ENCODE data around the gene HDAC9.

HDAC9 gene

DNA sequence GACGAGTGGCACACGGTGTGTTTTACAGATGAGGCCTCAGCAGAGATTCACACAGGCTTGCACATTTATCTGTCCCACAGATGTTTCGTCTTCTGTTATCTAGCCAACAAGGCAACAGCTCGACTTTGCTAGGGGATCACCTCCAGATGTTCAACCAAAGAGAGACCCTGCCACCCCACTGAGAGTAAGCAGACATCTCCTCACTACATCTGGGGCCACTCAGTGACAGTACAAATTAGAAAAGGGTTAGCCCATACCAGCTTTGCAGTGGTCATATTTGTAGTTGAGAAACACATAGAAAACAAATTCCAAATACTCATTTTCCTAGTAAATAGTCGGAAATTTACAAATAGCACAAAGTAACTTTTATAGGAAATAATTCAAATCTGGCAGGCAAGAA is 164.2 kb downstream of the HDAC9 start:
- DNase-seq (ENCODE audit: low read depth in 2 of 2) = no peak

DNA sequence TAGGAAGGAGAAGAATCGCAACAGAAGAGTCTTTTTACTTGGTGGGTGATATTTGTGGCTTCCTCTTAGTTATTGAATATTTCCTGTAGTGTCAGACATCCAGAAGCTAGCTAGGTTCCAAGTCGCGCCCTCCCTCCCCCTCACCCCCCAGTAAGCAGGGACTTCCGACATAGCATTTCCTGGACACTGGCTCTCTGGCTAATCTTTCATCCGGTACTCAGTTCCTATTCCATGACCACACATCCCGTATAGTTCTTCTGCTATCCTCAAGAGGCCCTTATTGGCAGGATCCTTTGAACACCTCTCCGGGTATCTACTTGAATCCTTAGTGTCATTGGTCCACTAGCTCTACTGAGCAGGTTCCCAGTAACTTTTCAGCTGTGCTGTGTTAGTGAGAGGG is 167.8 kb downstream of the HDAC9 start:
- DNase-seq (ENCODE audit: low read depth in 2 of 2) = no peak

DNA sequence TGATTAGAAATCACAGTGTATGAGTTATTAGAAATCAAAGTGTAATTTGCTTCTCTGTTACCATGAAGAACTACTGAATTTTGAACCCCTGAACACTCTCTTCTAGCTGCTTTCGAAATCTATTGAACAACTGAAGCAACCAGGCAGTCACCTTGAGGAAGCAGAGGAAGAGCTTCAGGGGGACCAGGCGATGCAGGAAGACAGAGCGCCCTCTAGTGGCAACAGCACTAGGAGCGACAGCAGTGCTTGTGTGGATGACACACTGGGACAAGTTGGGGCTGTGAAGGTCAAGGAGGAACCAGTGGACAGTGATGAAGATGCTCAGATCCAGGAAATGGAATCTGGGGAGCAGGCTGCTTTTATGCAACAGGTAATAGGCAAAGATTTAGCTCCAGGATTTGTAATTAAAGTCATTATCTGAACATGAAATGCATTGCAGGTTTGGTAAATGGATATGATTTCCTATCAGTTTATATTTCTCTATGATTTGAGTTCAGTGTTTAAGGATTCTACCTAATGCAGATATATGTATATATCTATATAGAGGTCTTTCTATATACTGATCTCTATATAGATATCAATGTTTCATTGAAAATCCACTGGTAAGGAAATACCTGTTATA is 170.7 kb downstream of the HDAC9 start:
- DNase-seq (ENCODE audit: low read depth in 2 of 2) = peak; percentile 31 to 35

DNA sequence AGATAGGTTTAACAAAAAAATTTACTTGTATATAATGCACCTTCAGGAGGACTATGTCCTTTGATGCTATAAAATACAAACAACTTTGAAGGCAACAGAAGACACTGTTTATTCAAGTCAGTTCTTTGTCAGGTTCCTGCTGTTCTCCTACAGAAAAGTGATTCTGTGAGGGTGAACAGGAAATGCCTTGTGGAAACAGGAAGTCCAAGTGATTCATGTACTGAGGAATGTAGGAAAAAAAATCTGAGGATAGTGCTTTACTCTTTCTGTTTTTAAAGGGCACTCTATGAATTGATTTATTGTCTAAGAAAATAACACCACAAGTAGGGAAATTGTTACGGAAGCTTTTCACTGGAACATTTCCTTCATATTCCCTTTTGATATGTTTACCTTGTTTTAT is 171.9 kb downstream of the HDAC9 start:
- no peak for DNase-seq (ENCODE audit: low read depth in 2 of 2)

DNA sequence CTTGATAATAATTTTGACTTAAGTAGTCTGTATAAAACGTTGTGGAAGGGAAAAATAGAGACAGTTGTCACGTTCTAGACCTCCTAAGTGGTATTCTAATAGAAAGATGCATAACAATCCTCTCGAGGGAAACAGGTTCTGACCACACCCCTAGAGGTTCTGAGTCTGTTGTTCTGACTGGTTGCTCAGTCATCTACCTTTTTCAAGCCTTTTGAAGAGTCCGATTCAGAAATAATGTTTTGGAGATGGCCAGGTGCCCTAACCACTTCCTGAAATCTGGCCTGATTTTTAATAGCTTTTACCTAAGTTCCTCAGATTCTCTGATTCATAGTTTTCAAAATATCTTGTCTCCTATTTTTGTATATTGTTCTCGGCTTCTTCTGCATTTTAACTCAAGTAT is 175.6 kb downstream of the HDAC9 start:
- no peak for DNase-seq (ENCODE audit: low read depth in 2 of 2)

DNA sequence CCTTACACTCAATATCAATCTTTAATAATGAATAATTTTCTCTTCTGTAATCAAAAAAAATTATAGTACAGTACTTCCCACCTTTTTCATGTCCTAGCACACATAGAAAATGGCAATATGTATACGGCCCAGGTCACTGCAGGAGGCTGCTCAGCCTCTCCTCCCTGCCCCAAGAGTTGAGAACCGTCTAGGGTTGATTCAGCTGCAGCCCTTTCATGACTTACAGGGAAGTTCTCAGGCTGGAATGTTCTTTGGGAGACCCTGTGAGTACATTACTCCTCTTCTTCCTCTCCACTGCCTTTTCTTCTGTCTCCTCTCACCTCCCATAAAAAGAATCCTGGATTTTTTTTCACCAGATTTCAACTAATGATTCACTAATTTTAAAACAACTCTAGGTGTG is 180.0 kb downstream of the HDAC9 start:
- DNase-seq (ENCODE audit: low read depth in 2 of 2) = no peak

DNA sequence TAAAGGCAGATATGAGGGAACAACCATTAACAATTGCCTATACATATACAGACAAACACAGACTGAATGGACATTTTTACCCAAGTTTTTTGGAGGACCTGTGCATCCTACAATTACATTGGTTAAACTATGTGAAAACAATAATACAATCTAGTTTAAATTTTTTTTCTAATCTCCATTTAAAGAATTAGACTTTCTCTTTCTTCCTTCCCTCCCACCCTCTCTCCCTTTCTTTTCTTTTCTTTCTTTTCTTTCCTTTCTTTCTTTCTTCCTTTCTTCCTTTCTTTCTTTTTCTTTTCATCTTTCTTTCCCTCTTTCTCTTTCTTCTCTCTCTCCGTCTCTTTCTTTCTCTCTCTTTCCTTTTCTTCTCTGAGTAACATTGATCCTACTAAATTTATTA is 183.7 kb downstream of the HDAC9 start:
- DNase-seq (ENCODE audit: low read depth in 2 of 2) = no peak

DNA sequence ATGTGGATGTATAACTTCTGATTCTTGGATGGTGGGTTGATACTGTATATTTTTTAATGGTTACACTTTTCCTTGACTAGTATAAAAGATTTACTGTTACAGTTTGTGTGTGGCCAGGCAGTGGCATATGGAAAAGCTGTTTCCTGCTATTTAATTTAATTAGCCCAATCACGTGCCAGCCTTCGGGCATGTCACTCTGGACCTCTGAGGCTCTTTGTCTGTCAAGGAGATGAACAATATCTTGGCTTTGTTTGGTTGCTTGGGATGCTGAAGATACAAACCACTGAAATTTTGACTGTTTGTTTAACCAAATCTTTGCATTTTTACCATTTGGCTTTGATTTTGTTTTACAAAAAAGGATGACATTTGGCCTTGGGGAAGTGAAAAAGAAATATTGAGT is 185.0 kb downstream of the HDAC9 start:
- DNase-seq (ENCODE audit: low read depth in 2 of 2) = no peak

DNA sequence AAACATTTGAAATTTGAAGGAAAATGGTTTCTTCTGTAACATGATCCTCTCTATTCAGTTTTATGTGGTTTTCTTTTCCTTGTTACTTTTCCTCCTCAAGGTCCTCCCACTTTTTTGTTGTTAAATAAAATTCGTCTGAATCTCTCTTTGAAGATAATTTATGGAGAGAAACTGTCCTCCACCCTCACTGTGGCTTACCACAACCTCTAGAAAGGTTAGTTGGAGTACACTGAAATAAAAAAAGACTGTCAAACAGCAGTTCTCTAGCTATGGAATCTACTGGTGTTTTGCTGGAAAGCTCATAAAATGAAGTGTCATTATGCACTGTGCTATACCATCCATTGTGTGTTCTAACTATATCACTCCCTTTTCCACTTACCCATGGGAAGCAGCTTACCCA is 189.4 kb downstream of the HDAC9 start:
- no peak for DNase-seq (ENCODE audit: low read depth in 2 of 2)

DNA sequence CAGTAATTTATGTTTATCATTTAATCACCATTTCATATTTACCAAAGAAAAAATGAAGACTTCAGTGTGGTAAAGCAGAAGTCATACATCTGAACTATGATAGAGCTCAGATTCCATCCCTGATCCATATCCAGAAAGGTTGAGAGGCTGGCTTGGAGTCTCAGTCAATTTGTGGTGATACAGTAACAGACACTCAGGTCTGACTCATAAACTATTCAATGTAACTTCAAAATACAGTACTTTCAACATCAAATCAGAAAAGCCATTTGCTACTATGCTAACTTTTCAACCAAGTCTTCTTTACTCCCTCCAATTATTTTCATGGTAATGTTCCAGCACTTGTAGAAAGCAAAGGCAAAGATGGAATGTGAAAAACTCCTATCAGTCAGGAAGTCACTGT is 190.4 kb downstream of the HDAC9 start:
- no peak for DNase-seq (ENCODE audit: low read depth in 2 of 2)

DNA sequence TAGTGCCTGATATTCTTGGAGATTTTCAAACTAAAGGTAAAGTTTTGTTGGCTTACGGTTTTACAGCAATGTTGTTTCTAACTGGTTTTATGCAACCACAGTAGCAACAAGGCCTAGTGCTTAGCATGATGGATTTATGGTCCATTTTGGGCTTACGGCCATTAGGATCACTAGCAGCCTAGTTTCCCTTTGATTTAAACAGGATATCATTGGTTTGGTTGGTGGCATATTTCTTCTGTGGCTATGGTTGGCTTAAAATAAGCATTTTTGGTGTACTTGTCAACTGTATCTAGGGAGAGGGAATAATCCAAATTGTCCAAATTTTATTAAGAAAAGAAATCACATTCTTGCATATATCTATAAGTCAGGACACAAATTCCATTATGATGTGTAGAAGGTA is 194.0 kb downstream of the HDAC9 start:
- no peak for DNase-seq (ENCODE audit: low read depth in 2 of 2)

DNA sequence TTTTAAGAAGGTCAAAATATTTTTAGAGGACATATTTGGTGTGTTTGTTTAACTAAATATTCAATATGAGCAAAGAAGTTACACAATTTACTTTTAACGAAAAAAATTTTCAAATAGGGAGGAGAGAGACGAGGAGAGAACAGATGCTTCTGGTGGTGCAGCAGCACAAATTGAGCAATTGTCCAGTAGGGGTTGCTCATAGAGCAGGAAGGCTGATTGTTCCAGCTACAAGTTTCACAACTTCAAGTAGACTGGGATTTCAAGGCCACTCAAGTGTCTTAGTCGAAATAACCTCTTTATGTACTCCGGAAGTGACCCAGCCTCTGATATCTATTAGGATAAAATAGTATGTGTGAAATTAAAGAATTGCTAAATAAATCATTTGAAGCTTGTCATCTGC is 197.9 kb downstream of the HDAC9 start:
- DNase-seq (ENCODE audit: low read depth in 2 of 2) = no peak

DNA sequence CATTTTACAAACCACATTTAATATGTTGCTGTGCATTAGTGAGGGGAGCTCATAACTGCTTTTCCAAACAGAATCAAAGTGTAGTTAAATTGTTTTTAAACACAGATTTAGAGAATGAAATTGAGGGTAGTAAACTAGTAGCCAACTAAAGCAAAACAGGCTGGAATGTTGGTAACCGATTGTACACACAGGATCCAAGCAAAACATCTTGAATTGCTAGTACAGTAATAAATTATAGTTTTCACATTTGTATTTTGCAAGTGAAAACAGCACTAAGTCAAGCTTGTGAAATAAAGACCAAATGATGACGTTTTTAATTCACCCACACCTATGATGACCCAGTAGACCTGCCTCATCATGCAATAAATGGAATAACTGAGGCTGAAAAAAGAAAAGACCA is 198.3 kb downstream of the HDAC9 start:
- DNase-seq (ENCODE audit: low read depth in 2 of 2) = no peak

DNA sequence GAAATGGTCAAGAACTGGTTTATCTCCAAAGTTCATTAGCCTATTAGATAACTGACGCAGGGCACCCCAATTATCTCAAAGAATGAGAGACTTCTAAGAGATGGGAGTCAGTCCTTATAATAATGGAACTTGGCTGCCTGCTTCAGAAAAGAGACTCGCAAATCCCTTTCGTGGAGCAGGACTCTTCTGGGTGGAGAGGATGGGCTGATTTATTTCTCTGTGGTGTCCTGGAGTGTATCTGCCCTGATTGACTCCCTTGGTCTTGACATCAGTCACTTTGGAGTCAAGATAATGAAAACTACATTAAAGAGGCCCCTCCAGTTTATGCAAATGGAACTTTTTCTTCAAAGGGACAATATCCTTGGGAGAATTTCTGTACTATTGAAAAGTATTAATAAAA is 198.9 kb downstream of the HDAC9 start:
- no peak for DNase-seq (ENCODE audit: low read depth in 2 of 2)

DNA sequence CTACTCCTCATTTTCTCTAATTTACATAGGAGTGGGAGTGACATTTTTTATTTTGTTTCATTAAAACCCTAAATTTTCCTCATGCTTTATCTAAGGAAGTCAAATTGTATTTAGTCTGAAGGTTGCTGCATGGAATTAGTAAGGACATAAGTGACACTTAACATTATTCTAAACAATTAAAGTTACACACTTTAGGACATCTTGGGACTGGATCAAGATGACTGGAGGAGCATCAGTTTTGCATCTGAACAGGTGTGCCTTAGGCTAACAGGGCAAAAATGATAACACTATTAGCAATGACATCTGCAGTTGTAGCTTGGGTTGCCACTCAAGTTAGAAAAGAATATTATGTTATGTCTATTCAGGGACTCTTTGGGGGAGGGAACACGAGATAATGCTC is 199.4 kb downstream of the HDAC9 start:
- no peak for DNase-seq (ENCODE audit: low read depth in 2 of 2)

DNA sequence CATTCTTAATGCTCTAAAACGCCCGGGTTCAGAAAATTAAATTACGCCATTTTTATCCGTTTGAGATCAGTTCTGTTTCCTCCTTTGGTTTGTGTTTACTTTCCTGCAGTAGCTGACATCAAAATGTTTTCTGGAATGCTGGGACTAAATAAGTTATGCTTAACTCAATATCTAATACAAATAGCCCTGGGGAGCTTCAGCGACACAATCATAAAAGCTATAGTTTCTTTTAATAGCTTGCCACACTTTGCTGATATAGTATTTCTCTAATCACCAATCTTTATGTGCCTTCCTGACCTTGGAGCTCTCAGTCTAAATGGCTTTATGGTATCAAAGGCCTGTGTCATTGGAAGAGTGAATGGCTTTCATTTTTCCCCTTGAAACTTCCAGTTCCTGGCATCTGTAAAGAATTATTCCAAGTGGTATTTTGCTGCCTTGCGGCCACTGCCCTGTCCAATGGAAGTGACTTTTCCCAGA is 202.7 kb downstream of the HDAC9 start:
- no peak for DNase-seq (ENCODE audit: low read depth in 2 of 2)

DNA sequence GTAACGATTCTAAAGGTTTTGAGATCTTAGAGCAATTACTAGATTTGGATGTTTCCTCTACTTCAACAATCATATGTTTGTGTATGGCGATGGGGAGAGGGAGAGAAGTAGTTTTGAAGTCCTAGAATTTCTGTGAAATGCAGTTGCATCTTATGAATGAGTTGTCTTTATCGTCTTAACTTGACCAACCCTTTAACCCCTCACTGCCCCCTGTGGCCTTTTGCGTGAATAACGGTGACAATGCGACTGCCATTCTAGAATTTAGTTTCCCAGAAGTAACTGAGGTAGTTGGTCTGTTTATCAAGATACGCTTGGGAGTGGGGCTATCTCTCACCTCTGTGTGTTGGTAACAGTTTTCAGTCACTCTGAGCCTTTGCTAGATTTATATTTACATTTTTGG is 204.6 kb downstream of the HDAC9 start:
- no peak for DNase-seq (ENCODE audit: low read depth in 2 of 2)

DNA sequence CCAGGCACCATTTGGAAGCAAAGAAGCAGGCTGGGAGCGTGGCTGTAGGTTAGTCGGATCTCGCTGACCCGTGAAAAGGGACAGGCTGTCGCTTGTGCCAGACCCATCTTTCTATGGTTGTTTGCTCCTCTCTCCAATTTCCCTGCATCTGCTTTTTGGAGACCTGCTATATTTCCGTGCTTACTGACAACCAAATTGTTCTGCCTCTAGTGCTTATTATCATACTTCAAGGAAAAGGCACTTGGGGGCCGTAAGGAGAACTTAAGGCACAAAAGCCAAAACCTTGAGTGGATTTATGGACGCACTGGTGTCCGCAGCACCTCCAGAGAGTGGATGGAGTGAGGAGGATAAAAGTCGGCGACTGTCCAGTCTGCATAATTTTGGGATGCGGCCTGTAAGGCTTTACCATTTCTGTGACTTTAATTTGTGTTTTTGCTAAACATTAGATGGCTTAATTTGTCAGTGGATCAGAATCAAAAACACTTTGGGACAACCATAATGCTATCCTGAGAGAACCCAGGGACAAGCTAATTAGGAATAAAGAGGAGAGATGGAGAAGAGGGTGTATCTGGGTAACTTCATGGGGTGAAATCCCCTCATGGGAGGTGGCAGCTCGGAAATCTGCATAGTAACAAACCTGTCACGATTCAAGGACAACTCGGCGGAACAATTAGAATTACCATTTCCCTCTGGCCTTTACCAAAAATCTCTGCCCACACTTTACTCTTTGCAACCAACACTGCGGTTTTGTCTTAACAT is 206.7 kb downstream of the HDAC9 start:
- no peak for DNase-seq (ENCODE audit: low read depth in 2 of 2)

DNA sequence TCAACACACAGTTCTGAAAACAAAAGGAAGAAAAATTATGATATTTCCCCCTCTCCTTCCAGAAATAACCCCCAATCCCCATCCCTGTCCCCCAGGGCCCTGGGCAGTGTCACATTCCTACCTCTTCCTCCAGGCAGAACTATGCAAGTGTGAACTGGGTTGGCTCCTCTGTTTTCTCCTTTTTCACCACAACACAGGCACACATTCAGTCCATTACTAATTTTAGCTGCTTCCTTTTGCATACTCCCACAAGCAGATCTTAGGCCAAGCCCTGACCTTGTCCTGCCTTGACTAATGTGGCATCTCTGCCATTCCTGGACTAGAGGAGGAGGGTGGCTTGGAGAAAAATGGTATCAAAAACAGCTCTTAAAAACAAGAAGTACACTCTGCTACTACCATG is 208.1 kb downstream of the HDAC9 start:
- no peak for DNase-seq (ENCODE audit: low read depth in 2 of 2)

DNA sequence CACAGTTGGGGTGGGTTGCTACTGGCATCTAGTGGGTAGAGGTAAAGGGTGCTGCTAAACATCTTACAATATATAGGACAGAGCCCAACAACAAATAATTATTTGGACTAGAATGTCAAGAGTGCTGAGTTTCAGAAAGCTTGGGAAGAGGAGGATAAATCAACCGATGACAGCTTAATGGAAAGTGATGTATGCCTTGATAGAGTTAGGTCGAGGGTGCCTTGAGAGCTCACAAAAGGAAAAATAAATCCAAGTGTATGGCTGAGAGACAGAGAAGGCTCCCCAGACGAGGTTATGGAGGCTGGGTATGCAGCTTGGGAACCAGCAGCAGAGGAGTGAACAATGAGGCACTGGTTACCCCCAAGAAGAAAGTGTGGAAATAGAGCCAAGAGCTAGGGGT is 211.1 kb downstream of the HDAC9 start:
- DNase-seq (ENCODE audit: low read depth in 2 of 2) = no peak

DNA sequence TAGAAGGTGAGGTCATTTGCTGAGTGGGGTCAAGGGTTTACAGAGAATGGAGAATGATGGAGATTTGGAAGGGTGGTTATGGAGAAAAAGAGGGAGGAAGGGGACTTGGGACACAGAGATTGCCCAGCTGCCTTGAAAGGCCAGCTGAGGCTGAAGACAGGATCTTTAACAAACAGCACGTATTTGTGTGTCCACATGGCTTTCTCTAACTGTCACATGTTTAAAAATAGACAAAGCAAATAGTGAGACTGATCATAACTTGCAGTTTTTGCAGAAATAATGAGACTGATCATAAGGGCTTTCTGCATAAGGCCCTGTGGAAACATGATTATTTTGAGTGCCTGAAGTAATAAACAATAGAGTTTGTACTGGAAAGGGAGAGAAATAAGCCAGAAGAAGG is 212.7 kb downstream of the HDAC9 start:
- DNase-seq (ENCODE audit: low read depth in 2 of 2) = no peak

DNA sequence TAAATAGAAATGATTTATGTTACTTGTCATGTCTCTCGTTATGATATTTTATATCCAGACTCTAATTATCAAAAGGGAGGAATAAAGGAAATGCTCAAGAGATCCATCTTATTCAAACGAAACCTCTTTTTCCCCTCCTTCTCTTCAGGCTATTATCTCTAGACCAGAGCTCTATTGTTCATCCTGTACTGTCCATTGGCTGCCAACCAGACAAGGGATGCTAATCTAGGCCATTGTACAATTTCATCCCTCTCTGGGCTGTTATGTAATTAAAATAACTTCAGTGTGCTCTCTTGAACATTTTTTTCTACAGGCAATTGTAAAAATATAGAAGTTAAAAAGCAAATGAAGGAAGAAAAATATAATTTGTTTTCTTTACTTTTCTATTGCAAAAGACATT is 220.4 kb downstream of the HDAC9 start:
- DNase-seq (ENCODE audit: low read depth in 2 of 2) = no peak

DNA sequence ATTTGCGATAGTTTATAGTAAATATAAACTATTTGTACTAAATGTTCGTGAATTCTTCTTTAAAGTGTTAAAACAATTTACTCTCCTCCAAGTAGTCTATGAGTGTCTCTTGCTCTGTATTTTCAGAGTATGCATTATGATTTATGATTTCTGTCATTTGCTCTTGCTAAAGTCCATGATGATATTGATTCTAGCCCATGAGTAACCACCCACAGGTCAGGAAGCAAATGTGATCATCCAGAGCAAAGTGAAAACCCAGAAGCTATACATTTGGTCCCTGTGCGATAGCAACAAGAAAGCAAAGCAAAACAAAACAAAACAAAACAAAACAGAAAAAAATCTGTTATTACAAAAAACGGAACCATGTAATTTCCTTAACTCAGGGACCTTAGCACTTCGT is 225.9 kb downstream of the HDAC9 start:
- DNase-seq (ENCODE audit: low read depth in 2 of 2) = no peak

DNA sequence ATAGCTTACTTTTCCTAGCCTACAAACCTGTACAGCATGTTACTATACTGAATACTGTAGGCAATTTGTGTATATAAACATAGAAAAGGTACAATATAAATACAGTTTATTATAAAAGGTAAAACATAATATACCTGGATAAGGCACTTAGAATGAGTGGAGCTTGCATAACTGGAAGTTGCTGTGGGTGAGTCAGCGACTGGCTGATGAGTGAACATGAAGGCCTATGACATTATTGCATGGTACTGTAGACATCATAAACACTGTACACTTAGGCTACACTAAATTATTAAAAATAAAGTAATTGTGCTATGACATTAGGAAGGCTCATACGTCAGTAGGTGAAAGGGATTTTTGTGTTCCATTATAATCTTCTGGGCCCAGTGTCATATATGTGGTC is 228.8 kb downstream of the HDAC9 start:
- no peak for DNase-seq (ENCODE audit: low read depth in 2 of 2)

Measured in stimulated activated CD8-positive, alpha-beta memory T cell treated with anti-CD3 and anti-CD28 coated beads, Interleukin-7, amount 100 ng/mL, for 4 hours (primary cell).